Sigmoid colon (tissue), 7 donors: Measurements from ENCODE around the gene TBRG1. TPM values are rescaled to one million over a fixed set of nuclear protein-coding genes. Genes with fewer than 3 reads are reported as not detected.

ENCODE experiments used
- DNase-seq: peaks from one replicate; pipeline ENCODE4 v3.0.0-alpha.2; 2019
- H3K27ac ChIP-seq, 4 donors: fragments of 200-600 bp; sonication (generic); one replicate each; pipeline ENCODE4 v1.5.1; 2016 to 2019; ENCODE audit warnings: mild to moderate bottlenecking in 1 of 4
- H3K27me3 ChIP-seq, 3 donors: fragments of 200-600 bp; sonication (generic); one replicate each; pipeline ENCODE4 v1.5.1; 2019; ENCODE audit warnings: mild to moderate bottlenecking in 1 of 3
- H3K36me3 ChIP-seq, 4 donors: fragments of 200-600 bp; sonication (generic); one replicate each; pipeline ENCODE4 v1.5.1; 2016 to 2019
- H3K4me1 ChIP-seq, 4 donors: fragments of 200-600 bp; sonication (generic); one replicate each; pipeline ENCODE4 v1.5.1; 2017 to 2019
- H3K4me3 ChIP-seq, 4 donors: fragments of 200-600 bp; sonication (generic); one replicate each; pipeline ENCODE4 v1.5.1; 2017 to 2019; ENCODE audit warnings: mild to moderate bottlenecking in 2 of 4, moderate library complexity in 1 of 4
- H3K9me3 ChIP-seq, 4 donors: fragments of 200-600 bp in 3 of 4; sonication (generic) in 3 of 4; one replicate each; pipeline versions ENCODE4 v1.5.1 to v1.6.1; 2013 to 2019
- CTCF ChIP-seq, 4 experiments: fragments of 450-650 bp in 3 of 4; fragments of 200-600 bp in 1 of 4; IDR thresholded peaks; one replicate each; pipeline ENCODE4 v1.5.1; 2016 to 2019; ENCODE audit warnings: antibody characterized with exemption in 4 of 4, mild to moderate bottlenecking in 3 of 4, moderate library complexity in 2 of 4
- EP300 ChIP-seq, 4 donors: sonication (generic); formaldehyde crosslinking; IDR thresholded peaks; one replicate each; pipeline ENCODE4 v1.6.1; 2017; ENCODE audit warnings: antibody characterized with exemption in 4 of 4
- POLR2A ChIP-seq, 2 donors: fragments of 450-650 bp; IDR thresholded peaks; one replicate each; pipeline ENCODE4 v1.6.1; 2016; ENCODE audit warnings: antibody characterized with exemption in 2 of 2, mild to moderate bottlenecking in 2 of 2, moderate library complexity in 2 of 2
- POLR2AphosphoS5 ChIP-seq, 4 donors: sonication (generic); formaldehyde crosslinking; IDR thresholded peaks; one replicate each; pipeline ENCODE4 v1.6.1; 2017; ENCODE audit warnings: antibody characterized with exemption in 4 of 4
- WGBS, 2 donors: extraction: QIAGEN DNeasy Blood & Tissue Kit; methylation state at CpG; one replicate each; pipeline ENCODE4 v1.1.7; 2013; 5-methylcytosine and 5-hydroxymethylcytosine counted together
- intact Hi-C: fragments of 100-400 bp; cut with DNase I; formaldehyde crosslinking; loops from one replicate; pipeline ENCODE4 v1.15.1; 2023
- polyA plus RNA-seq, 3 donors: library from polyadenylated mRNA; stranded (reverse); fragments of 200-250 nt; gene quantifications; one replicate each; pipeline ENCODE4 v1.2.3, GENCODE V29; 2013
- total RNA-seq, 4 donors: library from RNA; depleted of rRNA; stranded (reverse); fragments of >200 nt; gene quantifications; one replicate each; pipeline ENCODE4 v1.1.0, GENCODE V29; 2016
- donor health status: healthy with polysubstance abuse.
- donor health status: Bipolar disorder and iron deficiency.
- donor health status: healthy.

Gene TBRG1
- total and polyA plus RNA-seq, 7 donors, result 14.4 to 41.0 (median 26.0) TPM

- 48 to 54% methylated on average over 3 of the region's 3 CpGs for WGBS, 2 donors
- Histone ChIP-seq H3K4me3 (peak overlapping the region in 1 of 4 donors; percentile 24), H3K9me3 (no peaks in the 10 kb centered on the region), H3K4me1 (peaks cover 0 to 4% (median 0%) of the 10 kb centered on the region in 4 donors), H3K36me3 (peaks cover 0 to 10% (median 1%) of the 10 kb centered on the region in 4 donors), H3K27ac (no peak overlapping the region), H3K27me3 (no peaks in the 10 kb centered on the region)
- TF ChIP-seq CTCF (IDR thresholded peaks at IDR 0.05) (no peak), POLR2A (IDR thresholded peaks at IDR 0.05) (no peak), EP300 (IDR thresholded peaks at IDR 0.05) (no peak), POLR2AphosphoS5 (IDR thresholded peaks at IDR 0.05) (no peak)
- intact Hi-C loops, result loop anchor here (1.0 kb wide), 1 partner anchor 193 kb away; no protein-coding TSS in a partner anchor
- no peak for DNase-seq
Measured at GRCh38 chr11:124643605-124644425, 21.2 kb downstream of the TBRG1 start.

GRCh38 chr11:124644426-124645280 lies 22.0 kb downstream of the TBRG1 start:
- Histone ChIP-seq H3K27me3 (no peaks in the 10 kb centered on the region), H3K27ac (peak overlapping the region in 1 of 4 donors; percentile 16), H3K4me3 (peak overlapping the region in 2 of 4 donors; percentile 22 to 24), H3K9me3 (no peaks in the 10 kb centered on the region), H3K4me1 (peaks cover 0 to 4% (median 0%) of the 10 kb centered on the region in 4 donors), H3K36me3 (peaks cover 0 to 6% (median 1%) of the 10 kb centered on the region in 4 donors)
- intact Hi-C loops, result loop anchor here (1.0 kb wide), 1 partner anchor 193 kb away; no protein-coding TSS in a partner anchor
- no peak for TF ChIP-seq POLR2AphosphoS5 (IDR thresholded peaks at IDR 0.05)
- peak; percentile 61 to 83 (median 68) for TF ChIP-seq CTCF (IDR thresholded peaks at IDR 0.05)
- peak; percentile 75 for DNase-seq
- 30 to 32% methylated on average over 16 of the region's 16 CpGs for WGBS, 2 donors

GRCh38 chr11:124646148-124646547 lies 23.5 kb downstream of the TBRG1 start:
- no peaks in the 10 kb centered on the region for H3K9me3 ChIP-seq
- peaks cover 0 to 4% (median 0%) of the 10 kb centered on the region in 4 donors for H3K4me1 ChIP-seq
- TF ChIP-seq CTCF (IDR thresholded peaks at IDR 0.05) (no peak), EP300 (IDR thresholded peaks at IDR 0.05) (no peak), POLR2A (IDR thresholded peaks at IDR 0.05) (no peak), POLR2AphosphoS5 (IDR thresholded peaks at IDR 0.05) (no peak)
- intact Hi-C loops, result no loop called here
- no peak overlapping the region for H3K27ac ChIP-seq
- 79 to 84% methylated on average over 3 of the region's 3 CpGs for WGBS, 2 donors
- DNase-seq, result no peak
- H3K36me3 ChIP-seq, result peaks cover 0 to 15% (median 1%) of the 10 kb centered on the region in 4 donors
- no peaks in the 10 kb centered on the region for H3K27me3 ChIP-seq
- H3K4me3 ChIP-seq, result no peak overlapping the region

- H3K27me3 ChIP-seq, result no peaks in the 10 kb centered on the region
- intact Hi-C loops, result no loop called here
Measured at GRCh38 chr11:124648610-124649009, 25.9 kb downstream of the TBRG1 start.

More at GRCh38 chr11:124648610-124649009, 25.9 kb downstream of the TBRG1 start:
- peaks cover 0 to 35% (median 4%) of the 10 kb centered on the region in 4 donors for H3K36me3 ChIP-seq
- H3K27ac ChIP-seq, result no peak overlapping the region
- no peak overlapping the region for H3K4me3 ChIP-seq
- peaks cover 0 to 4% (median 0%) of the 10 kb centered on the region in 4 donors for H3K4me1 ChIP-seq
- no peaks in the 10 kb centered on the region for H3K9me3 ChIP-seq
- 83 to 86% methylated on average over 6 of the region's 6 CpGs for WGBS, 2 donors
- DNase-seq, result no peak
- no peak for TF ChIP-seq POLR2AphosphoS5 (IDR thresholded peaks at IDR 0.05)
- no peak for TF ChIP-seq POLR2A (IDR thresholded peaks at IDR 0.05)
- TF ChIP-seq EP300 (IDR thresholded peaks at IDR 0.05), result no peak
- no peak for TF ChIP-seq CTCF (IDR thresholded peaks at IDR 0.05)
